Measurements from ENCODE around the gene BCL11A.
A peak's percentile ranks its signal among the peaks of the same experiment; 100 is the strongest.

The BCL11A gene

DNA sequence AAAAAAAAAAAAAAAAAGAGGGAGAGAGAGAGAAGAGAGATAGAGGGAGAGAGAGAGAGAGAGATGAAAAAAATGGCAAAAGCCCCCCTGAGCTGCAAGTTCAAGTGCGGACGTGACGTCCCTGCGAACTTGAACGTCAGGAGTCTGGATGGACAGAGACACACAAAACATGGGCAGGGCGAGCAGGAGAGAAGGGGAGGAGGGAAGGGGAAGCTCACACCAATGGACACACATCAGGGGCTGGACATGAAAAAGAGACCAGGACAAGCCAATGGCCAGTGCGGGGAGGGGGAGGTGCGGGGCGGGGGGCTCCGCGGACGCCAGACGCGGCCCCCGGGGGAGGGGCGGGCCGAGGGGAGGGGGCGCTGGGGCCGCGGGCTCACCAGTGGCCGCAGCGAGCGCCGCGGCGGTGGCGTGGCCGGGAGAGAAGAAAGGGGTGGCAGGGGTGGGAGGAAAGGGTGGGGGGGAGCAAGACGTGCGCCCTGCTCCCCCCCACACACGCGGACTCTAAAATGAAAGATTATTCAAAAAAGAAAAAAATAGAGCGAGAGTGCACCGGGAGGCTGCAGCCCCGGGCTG, at the start of gene BCL11A:
BCL11A (minus strand) TSS at position 160 of the 579 bp plus-strand sequence. CDS start 384 bp downstream, outside the sequence.
- peak; percentile 55 for DNase-seq

DNA sequence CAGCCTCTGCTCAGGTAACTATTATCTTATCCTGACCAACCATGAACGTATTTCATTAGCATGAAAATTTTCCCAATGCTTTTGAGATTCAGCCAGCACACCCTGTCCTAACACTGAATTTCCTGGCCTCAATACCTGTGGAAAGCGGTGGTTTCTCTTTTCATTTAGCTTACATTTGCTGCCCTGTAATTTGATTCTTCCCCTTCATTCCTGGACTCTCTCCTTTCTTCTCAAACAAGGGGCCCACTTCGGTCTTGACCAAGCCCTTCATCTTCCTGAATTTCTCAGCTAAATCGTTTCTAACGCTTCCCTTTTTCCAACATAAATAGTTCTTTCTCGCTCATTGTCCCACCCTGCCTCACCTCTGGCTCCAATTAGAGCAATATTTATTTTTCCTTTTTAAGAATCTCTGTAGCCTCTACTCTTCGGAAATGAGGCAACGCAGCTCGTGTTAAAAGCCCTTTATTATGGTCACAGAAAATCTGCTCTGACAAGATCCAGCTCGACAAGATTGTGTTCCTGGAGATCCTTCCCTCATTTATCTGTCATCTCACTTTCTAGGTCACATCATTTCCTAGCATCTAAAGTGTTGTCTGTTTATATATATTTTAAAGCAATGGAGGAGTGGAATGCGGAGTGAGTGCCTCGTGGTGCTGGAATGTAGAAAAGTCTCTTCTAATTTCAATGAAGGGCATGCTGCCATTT, 49.5 kb upstream of the BCL11A start:
- DNase-seq, result no peak

- no peak for DNase-seq
Measured at GRCh38 chr2:60602388-60602787, 48.9 kb upstream of the BCL11A start.

- no peak for DNase-seq
Measured at GRCh38 chr2:60598271-60598670, 44.8 kb upstream of the BCL11A start.

DNA sequence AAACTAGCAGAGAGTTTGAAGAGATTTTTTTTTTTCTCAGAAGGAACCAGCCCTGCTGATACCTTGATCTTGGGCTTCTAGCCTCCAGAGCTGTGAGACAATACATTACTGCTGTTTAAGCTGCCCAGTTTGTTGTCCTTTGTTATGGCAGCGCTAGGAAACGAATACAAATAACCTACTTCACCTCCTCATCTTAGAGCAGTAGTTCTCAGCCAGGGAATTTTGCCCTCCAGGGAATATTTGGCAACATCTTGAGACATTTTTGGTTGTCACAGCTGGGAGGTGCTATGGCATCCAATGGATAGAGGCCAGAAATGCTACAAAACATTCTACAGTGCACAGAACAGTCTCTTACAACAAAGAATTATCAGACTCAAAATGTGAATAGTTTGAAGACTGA, 43.9 kb upstream of the BCL11A start:
- no peak for DNase-seq

- no peak for DNase-seq
Measured at GRCh38 chr2:60596411-60596810, 43.0 kb upstream of the BCL11A start.

GRCh38 chr2:60595953-60596352, 42.5 kb upstream of the BCL11A start:
- DNase-seq, result no peak

GRCh38 chr2:60589104-60589503, 35.6 kb upstream of the BCL11A start:
- no peak for DNase-seq

DNA sequence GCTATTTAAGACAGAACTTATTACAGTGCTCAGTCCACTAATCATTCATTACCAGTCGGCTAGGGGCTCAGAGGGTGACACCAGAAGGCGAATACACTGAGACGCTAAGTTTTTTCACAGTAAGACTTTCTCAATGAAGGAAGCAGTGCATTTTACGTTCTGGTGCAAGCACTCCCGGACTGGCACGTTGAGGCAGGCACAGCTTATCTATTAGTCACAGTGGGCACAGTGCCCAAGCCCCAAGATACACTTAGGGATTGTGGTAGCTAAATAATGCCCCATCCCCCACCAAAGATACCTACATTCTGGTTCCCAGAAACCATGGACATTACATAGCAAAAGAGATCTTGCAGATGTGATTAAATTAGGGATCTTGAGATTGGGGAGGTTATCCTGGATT, 32.6 kb upstream of the BCL11A start:
- DNase-seq, result no peak

DNA sequence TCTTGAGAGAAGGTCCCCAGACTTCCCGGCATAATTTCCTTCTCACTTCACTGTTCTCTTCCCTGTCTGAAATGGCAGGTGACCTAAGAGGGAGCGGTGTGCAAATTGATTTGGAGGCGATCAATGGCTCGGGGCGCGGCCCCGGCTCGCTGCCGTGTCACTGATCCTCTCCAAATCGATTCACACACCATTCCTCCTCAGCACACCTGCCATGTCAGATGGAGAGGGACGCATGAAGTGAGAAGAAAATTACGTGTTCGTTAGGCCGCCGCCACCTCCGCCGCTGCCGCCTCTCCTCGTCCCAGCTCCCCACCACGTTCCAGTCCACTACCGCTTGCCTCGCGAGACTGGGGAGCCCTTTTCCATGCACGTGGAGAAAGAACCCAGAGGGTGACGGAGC, 31.8 kb upstream of the BCL11A start:
- no peak for DNase-seq

GRCh38 chr2:60583604-60584003, 30.1 kb upstream of the BCL11A start:
- DNase-seq, result no peak

DNA sequence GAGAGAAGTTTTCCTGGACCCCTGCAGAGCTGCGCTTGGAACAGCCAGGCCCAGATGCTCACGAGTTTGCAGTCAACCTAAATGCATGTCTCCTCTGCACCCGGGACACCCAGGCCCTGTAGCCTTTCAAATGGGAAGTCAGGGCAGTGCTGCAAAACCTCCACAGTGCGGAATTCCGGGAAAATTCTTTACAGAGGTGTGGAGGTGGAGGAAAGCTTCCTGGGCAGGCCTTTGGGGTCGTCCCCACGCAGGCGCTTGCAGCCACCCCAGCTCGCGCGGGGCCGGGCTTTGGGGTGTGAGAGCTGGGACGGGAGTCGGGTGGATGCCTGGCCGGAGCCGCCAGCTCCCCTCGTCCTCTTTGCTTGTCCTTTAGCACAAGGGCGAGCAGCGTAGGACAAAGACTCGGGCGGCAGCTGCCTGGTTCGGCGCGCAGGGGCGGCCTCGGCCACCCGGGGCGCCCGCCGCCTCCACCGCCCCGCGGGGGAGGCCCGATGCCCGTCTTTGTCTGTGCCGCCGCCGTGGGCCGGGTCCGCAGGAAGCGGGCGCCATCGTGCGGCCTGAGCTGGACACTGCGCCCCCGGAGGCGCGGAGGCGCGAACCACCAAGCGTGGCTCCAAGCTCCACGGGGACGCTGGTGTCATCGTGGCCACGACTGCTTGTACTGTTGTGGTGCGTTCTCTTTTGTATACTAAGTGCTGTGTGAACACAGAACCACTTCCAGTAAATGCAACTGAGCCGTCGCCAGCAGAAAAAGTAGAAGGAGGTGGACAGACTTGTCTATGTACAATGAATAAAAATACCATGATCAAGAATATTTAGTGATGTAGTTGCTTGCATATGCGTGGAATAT, 28.2 kb upstream of the BCL11A start:
- peak; percentile 63 for DNase-seq

DNA sequence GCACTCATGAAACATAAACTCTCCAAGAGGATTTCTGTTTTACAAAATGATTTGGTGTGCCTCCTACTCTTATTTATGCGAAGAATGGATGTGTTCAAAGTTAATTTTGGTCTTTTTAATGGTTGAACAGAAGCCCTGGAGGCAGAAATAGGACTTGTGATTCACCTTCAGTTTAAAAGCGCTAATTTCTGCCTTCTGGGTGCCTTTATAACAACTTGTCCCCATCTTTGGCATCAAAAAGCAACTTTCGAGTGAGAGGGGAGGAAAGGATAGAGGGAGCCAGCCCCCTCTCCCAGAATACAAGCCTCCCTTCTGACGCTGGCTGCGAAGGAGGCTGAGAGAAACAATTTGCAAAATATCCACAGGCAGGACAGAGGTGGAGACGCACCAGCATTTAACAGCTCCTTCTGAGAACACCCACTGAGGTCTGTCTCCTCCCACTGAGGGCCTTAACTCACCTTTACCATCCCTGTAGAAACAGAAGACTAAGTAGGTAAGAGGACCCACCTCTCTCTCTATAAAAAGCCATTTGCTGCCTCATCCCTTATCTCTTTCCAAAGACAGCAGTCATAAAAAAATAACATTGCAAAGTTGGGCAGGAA, 24.3 kb upstream of the BCL11A start:
- DNase-seq, result no peak

GRCh38 chr2:60573251-60573650, 19.8 kb upstream of the BCL11A start:
- no peak for DNase-seq

- no peak for DNase-seq
Measured at GRCh38 chr2:60570251-60570650, 16.8 kb upstream of the BCL11A start.

DNA sequence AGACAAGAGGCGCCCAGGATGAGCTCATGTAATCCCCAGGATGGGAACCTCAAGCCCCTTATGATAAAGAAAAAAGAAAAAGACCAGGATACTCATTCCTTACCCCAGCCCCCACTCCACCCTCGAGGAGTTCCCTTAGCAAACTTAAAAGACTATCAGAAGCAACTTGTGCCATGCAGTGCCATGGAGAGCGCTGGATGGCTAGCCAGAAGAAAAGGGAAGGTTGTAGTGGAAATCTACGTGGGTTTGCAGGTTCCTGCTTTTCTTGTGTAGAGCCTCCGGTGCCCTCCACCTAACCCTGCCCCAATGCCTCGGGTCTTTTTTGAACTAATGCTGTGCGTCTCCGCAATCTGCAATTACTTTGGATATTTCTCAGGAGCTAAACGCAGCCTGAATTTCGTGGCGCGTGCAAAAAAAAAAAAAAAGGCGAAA, 16.2 kb upstream of the BCL11A start:
- DNase-seq, result no peak

DNA sequence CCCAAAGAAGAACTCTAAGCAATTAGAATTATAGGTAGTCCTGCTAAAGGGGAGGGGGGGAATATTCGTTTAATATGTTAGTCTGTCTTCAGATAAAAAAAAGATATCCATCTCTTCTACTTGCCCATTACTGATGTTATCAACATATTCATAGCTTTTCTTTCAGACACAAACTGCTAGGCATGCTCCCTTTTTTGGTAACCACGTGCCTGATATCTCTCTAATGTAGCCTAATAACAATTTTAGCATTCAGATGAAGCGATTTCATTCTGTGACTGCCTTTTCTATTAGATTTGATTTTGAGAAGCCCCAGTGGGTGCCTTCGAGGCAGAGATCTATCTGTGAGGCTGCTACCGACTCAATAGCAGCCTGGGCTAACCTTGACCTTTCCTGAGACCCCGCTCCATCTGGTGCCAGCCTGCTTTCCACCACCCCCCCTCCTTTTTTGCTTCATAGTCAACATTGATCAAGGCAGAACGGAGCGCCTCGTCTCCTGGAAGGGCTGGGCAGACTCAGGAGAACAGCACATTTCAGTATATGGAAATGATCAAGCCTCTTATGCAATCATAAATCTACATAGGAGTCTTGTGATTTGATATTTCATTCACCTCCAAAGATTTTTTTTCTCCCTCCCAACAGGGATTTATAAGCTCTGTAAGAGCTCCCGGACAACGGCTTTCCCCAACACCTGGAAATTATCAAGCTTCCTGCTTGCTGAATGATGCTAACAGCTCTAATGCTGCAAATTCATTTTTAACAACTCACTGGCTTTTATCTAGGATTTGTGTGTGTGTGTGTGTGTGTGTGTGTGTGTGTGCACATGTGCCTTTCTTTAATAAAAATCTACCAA, 14.7 kb upstream of the BCL11A start:
- DNase-seq, result no peak

DNA sequence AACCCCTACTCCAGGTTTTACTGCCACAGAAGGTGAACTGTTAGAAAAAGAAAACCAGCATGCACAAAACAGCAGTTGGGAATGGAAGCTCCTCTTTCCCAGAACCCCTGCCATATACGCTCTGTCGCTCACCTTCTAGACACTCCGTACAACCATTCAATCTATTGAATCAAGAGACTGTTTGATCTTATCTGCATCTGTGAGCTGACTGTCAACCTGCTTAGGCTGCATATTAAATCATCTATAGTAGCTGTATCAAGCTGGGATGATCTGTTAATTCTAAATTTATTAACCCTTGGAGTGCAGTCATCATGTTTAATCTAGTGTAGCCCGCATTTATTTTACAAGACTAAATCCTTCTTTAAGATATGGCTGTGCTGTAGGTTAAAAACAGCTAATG, 13.6 kb upstream of the BCL11A start:
- no peak for DNase-seq

GRCh38 chr2:60565472-60565871, 12.0 kb upstream of the BCL11A start:
- DNase-seq, result no peak

DNA sequence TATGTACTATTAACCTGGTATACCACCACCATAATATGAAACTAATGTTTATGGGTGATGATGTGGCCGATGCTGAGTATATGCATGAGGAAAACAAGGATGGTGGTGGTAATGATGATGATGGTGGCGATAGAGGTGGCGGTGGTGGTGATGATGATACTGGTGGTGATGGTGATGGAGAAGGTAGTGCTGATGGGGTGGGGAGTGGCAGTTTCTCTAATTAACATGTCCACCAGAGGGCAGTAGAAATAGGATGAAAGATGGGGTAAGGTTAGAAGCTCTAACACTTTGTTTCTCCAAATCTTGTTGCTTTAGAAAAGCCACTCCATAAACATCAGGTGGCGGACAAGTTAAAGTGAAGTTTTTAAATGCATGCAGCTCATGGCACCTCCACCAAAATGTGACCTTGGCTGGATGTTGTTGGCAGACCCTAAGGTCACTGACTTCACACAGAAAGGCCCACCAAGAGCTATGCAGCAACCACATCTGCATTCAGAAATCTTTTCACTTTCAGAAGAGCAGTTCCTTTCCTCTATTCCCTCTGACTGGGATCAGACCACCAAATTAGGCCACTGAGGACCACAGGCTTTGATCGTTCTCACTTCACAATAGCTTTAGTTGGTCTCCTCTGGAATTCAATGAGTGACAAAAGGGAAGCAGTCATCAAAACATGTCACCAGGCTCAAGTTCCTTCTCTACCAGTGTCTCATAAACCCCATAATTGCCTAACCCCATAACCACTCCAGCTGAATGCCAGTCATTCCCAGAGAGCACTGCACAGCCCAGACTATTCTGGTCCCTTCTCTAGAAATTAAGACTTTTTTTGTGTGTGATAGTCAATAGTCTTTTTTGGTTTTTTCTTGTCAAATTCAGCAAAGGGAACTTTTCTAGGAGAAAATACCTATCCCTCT, 7.5 kb upstream of the BCL11A start:
- DNase-seq, result peak; percentile 26

DNA sequence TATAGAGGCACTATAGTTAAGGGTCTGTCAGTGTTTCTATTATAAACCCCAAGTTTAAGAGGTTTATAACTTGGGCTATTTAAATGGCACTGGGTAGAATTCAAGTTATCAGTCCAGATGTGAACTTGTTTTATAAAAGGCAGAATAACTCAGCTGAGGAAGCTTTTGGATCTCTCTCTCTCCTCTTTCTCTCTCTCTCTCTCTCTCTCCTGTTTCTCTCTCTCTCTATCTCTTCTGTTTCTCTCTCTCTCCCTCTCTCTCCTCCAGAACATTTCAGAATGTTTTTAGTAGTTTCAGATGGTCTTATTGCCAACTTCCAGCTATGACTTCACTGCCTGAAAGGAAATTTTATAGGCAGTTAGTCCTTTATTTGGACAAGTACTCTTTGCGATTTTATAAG, 6.4 kb upstream of the BCL11A start:
- DNase-seq, result no peak
